HG03095 (cell line): Measurements from ENCODE around the gene MRPL49.

ENCODE experiments used
- ATAC-seq: cut with Tn5 transposase; IDR thresholded peaks from one replicate; pipeline ENCODE4 v1.9.1; 2021; ENCODE audit warnings: moderate library complexity; ENCODE audit not compliant: unreplicated experiment

MRPL49 gene

DNA sequence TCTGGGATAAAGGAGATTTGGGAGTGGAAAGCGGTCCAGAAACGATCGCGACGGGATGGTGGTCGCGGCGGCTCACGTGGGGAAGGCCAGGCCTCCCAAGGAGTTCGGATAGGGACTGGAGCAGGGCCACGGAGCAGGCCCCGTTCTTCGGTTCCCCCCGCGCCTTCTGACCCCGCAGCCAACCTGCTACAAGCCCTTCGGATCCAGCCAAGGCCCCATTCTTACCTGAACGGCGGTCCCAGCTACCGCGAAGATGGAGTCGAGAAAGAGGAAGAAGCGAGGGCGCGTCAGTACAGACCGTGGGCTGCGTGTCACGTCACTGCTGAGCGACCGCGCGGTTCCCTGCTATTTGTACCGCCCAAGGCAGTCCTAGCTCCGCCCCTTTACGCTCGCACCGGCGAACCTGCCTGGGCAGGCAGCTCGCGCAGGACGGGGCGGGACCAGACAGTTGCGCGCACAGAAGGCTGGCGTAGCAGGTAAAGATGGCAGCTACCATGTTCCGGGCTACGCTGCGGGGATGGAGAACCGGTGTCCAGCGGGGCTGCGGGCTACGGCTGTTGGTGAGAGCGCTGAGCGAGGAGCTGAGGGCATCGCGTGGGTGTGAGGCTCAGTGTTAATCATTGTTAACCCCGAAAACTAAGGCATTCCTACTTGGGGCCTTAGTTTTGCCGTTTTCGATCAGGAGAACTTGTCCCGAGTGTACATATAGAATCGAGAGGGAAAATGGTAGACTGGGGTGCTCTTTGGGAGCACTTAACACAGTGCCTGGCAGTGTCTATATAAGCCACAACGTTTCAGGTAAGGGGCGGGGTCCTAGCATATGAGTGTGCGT lies at the start of gene MRPL49, which contains the start of gene FAU:
MRPL49 (plus strand) TSS at position 457 of the 832 bp plus-strand sequence; CDS start at position 483, 26 bp downstream.
FAU (minus strand) TSS at position 270 of the 832 bp plus-strand sequence. CDS start 321 bp downstream, outside the sequence.
- ATAC-seq = peak; percentile 67

- ATAC-seq = no peak
Observed at GRCh38 chr11:65072631-65072966, 49.5 kb upstream of the MRPL49 start.

- ATAC-seq = no peak
Observed at GRCh38 chr11:65077451-65077850, 44.7 kb upstream of the MRPL49 start.

DNA sequence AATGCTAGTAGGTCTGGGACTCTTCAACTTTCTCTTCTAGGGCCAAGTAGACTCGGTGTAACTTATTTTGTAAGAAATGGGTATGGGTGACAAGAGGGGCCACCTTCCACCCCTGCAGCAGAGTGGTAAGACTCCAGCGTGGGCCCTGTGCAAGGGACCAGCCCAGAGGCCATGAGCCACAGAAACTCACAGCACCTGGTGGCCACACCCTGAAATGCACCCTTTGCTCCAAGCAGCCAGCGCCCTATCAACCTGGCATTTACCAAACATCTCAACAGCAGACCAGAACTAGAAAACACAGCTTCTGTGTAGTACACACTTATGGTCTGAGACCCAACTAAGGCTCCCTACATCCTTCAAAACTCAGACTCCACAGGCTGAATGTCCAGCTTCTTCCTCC lies 44.0 kb upstream of the MRPL49 start:
- no peak for ATAC-seq

DNA sequence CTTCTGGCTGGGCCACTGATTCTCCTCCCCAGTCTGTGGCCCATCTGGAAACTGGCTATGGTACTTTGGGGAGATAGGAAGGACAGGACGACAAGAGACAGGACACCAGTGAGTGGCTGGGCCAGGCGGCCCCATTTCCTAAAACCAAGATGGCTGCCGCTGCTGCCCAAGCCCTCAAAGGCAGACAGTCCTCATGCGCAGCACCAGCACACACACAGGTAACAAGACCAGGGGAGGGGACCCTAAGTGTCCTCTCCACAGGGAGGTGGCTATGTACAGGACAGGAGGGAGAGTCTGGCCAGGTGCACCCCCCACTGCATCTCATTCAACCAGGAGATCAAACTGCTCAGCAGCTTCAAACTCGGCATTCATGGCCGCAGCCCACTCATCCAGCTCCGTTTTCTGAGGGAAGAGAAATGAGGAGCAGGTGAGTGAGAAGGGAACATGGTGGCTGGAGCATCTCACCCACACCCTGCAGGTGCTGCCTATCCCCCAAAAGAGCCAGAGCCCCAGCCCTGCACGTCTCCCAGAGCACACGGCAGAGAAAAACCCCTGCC lies 43.3 kb upstream of the MRPL49 start:
- no peak for ATAC-seq

DNA sequence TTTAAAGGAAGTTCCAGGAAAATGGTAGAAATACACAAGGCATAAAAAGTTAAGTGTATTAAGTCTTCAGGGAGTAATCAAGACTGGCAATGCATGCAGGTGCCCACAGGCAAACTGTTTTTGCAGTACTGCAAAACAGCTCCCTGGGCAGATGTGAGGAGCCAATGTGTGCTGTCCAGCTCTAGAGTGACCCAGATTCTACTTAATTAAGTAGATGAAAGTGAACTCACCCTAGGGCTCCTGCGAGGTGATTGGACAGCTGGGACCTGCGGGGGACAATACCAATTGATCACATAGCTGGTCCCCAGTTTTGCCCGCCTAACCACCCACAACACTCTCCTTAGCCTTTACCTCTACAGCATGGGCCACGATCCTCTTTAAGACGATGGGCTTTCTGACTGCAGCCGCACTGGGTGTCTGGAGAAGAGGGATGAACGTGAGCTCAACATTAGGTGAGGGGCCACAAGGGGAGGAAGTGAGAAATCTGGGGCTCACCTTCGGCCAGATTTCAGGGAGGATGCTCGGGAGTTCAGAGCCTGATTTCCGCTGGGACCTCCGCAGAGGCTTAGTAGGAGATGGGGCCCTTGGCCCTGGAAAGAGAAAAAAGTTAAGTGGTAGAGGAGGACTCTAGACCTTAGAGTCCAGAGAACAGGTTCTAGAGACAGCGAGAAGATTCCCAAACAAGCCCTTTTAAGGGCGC lies 38.8 kb upstream of the MRPL49 start:
- ATAC-seq = no peak

DNA sequence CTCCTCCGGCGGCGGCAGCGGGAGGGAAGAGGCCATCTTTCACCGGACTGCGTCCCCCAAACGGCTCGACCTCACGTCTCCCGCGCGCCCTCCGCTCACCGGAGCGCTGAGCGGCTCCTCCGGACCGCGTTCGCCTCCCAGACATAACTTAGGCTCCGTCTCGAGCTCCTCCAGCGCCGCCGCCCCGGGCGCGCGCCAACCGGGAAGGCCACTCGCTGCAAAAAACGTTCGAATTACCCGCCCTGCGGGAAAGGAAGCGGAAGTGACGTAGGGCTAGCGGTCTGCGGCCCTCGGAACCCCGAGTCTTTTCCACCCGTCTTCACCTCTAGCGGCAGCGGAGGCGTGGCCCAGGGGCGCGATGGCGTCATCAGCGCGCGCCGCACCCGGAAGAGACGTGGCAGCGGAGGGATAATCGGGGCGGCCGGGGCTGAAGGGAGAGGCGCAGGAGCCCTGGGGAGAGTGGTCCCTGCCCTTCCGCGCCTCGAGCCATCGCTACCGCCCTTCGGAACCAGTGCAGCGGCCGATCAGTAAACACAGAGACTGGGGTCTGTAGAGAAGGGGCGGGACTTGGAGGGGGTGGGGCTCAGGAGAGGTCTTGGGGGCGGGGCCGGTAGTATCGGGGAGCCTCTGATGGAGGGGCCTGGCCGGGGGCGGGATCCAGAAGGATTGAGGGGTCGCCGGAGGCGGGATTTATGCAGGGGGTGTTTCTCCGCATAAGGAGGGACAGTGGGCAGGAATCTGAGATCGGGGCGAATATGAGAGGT lies 38.1 kb upstream of the MRPL49 start, which contains the start of the genes CDCA5 and ZFPL1:
CDCA5 (minus strand) TSS at position 207 of the 764 bp plus-strand sequence; CDS start at position 145, 62 bp downstream.
ZFPL1 (plus strand) TSS at position 389 of the 764 bp plus-strand sequence. CDS start 477 bp downstream, outside the sequence.
- ATAC-seq = no peak

GRCh38 chr11:65084598-65085375 lies 37.3 kb upstream of the MRPL49 start:
- ATAC-seq = no peak

GRCh38 chr11:65085446-65085845 lies 36.7 kb upstream of the MRPL49 start:
- ATAC-seq = no peak

DNA sequence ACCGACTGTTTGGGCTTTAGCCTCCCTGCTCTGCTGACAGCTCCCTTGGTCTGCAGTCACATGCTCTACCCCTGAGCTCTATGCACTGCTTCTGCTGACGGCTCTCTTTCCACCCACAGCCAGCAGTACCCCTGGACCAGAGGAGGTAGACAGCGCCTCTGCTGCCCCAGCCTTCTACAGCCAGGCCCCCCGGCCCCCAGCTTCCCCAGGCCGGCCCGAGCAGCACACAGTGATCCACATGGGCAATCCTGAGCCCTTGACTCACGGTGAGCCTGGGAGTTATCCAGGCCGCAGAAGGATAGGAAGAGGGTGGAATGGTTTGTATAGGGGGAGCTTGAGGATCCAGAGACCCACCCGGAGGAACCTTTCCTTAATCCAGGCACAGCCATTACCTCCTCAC lies 35.3 kb upstream of the MRPL49 start:
- ATAC-seq = no peak

DNA sequence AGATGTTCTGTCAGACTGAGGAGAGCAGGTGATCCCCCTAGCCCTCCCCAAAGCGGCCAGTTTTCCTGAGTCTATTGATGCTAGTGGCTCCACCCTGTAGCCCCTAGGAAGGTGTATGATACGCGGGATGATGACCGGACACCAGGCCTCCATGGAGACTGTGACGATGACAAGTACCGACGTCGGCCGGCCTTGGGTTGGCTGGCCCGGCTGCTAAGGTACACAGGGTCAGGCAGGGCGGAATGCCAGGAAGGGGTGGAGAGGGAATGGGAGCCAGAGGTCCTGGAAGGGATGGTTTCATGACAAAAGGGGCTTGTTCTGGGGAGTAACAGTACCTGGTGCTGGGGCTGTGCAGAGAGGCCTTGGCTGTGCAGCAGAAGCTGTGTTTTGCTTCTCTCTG lies 34.9 kb upstream of the MRPL49 start:
- no peak for ATAC-seq

DNA sequence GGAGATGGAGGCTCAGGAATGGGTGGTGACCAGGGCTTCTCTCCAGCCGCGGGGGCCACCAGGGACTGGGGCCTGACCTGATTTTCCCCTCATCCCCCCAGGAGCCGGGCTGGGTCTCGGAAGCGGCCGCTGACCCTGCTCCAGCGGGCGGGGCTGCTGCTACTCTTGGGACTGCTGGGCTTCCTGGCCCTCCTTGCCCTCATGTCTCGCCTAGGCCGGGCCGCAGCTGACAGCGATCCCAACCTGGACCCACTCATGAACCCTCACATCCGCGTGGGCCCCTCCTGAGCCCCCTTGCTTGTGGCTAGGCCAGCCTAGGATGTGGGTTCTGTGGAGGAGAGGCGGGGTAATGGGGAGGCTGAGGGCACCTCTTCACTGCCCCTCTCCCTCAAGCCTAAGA lies 34.3 kb upstream of the MRPL49 start:
- no peak for ATAC-seq

DNA sequence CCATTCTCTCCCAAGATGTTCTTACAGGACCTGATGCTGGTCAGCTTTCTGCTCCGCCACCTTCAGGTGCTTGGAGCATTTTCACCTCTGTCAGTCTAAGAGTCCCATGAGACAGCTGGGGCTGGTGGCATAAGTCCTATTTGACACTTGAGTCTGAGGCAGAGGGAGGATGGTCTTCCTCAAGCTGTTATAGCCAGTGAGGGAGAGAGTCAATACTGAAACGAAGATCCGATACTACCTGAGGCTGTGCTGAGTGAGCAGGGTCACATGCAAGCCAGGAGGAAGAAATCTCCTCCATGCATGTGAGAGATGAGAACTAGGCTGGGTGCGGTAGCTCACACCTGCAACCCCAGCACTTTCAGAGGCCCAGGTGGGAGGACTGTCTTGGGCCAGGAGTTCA lies 32.5 kb upstream of the MRPL49 start:
- ATAC-seq = no peak

DNA sequence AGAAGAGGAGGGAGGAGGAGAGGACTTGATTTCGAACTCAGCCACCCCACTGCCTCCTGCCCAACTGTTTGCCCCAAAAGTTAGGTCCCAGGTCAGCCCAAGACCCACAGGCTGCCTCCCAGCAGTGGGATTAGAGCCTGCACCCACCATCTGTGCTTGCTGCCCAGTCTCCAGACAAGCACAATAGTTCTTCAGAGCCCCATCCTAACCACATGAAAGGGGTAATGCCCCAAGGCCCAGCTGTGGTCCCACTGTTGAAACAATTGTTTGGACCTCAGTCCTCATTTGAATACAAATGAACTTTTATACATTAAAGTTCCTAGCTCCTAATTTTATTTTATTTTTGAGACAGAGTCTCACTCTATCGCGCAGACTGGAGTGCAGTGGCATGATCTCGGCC lies 31.5 kb upstream of the MRPL49 start:
- no peak for ATAC-seq

DNA sequence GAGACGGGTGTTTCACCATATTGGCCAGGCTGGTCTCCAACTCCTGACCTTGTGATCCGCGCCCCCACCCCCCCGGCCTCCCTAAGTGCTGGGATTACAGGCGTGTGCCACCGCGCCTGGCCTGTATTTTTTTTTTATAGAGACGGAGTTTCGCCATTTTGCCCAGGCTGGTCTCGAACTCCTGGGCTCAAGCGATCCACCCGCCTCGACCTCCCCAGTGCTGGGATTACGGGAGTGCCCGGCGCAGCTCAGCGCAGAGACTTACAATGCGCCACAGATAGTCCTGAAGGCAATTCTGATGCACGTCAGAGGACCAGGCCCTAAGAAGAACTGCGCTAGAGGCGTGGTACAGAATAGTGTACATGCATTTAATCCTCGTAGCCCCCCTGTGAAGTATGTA lies 26.7 kb upstream of the MRPL49 start:
- no peak for ATAC-seq

GRCh38 chr11:65095974-65096806 lies 25.9 kb upstream of the MRPL49 start, which contains the start of gene VPS51:
TSS of gene VPS51 (plus strand) at chr11:65096214. CDS start at chr11:65096251, 37 bp downstream.
- ATAC-seq = peak; percentile 82

GRCh38 chr11:65096926-65097325 lies 25.2 kb upstream of the MRPL49 start:
- no peak for ATAC-seq

DNA sequence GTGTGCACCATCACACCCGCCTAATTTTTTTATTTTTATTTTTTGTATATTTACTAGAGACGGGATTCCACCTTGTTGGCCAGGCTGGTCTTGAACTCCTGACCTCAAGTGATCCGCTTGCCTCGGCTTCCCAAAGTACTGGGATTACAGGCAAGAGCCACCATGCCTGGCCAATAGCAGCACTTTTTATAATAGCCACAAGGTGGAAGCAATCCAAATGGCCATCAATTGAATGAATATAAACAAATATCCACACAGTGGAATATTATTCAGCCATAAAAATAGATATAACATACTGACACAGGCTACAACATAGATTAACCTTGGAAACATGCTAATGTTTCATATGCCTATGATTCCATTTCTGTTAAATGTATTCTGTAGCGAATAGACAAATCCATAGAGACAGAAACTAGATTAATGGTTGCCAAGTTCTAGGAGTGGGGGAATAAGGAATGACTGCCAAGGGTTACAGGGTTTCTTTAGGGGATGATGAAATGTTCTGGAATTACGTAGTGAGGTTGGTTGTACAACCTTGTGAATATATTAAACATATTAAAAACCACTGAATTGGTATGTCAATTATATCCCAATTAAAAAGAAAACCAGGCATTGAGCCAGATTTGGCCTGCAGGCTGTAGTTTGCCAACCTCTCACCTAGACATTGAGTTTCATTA lies 21.3 kb upstream of the MRPL49 start:
- no peak for ATAC-seq
